GM21786 (cell line): ENCODE results near the gene USP48.
"Not testable (repeated sequence)": the region's sequence is repeated elsewhere in the genome, so short reads cannot be mapped to it uniquely, and the experiment has no call there.

ENCODE experiments used
- ATAC-seq: cut with Tn5 transposase; IDR thresholded peaks from one replicate; pipeline ENCODE4 v1.9.1; 2021; ENCODE audit not compliant: unreplicated experiment

Gene USP48

DNA sequence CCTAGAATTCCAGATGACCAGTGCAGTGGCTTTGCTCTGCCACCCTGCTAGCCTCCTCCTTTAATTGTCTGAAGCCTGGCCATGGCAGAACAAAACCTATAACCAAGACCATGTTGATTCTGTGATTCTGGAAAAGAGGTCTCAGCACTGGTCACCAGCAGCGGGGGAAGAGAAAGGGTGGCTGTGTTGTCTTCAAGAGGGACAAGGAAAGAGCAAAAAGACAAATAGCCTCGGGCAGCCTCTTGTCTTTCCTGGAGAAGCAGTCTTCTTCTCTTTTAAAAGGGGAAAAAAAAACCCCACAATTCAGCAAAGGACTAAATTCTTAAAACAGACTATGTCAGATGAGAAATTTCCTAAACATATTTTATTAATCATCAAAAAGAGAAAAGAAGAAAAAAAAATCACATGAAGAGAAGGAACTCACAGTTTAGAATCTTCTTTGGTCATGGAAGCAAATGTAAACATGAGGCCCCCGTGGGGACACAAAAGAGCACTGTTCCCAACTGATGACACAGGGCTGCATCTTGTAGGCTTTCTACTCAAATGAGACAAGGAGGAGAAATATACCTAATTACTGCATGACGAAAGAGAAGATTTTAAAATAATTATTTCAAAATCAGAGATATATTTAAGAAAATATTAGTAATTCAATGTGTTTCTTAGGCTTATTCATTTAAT is 77.5 kb downstream of the USP48 start:
- ATAC-seq: no peak

GRCh38 chr1:21704145-21704544 is 78.8 kb downstream of the USP48 start:
- ATAC-seq: no peak

GRCh38 chr1:21703318-21703963 is 79.5 kb downstream of the USP48 start:
- no peak for ATAC-seq

DNA sequence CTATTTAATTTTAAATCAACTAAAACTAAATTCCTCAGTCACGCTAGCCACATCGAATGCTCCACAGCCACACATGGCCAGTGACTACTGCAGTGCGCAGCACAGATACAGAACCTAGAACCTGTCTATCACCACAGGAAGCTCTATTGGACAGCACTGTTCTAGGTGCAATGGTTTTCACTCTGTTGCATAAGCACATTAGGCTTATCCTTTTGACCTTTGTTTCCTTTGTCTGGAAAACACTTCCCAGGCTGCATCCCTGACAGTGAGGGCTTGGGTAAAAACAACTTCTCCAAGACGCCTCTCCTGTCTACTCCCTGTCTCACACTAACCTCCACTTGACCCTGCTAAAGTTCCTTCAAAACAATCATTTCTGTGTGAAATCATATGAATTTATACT is 80.2 kb downstream of the USP48 start:
- no peak for ATAC-seq

GRCh38 chr1:21701401-21701800 is 81.5 kb downstream of the USP48 start:
- no peak for ATAC-seq

- ATAC-seq: no peak
These were observed 82.9 kb downstream of the USP48 start for GRCh38 chr1:21700094-21700493.

- ATAC-seq: no peak
These were observed 86.0 kb downstream of the USP48 start for GRCh38 chr1:21696931-21697330.

- ATAC-seq: no peak
These were observed 89.2 kb downstream of the USP48 start for GRCh38 chr1:21693732-21694131.

GRCh38 chr1:21691739-21692138 is 91.2 kb downstream of the USP48 start:
- no peak for ATAC-seq

GRCh38 chr1:21689661-21690372 is 93.1 kb downstream of the USP48 start:
- no peak for ATAC-seq

- ATAC-seq: no peak
These were observed 95.8 kb downstream of the USP48 start for GRCh38 chr1:21687081-21687529.

DNA sequence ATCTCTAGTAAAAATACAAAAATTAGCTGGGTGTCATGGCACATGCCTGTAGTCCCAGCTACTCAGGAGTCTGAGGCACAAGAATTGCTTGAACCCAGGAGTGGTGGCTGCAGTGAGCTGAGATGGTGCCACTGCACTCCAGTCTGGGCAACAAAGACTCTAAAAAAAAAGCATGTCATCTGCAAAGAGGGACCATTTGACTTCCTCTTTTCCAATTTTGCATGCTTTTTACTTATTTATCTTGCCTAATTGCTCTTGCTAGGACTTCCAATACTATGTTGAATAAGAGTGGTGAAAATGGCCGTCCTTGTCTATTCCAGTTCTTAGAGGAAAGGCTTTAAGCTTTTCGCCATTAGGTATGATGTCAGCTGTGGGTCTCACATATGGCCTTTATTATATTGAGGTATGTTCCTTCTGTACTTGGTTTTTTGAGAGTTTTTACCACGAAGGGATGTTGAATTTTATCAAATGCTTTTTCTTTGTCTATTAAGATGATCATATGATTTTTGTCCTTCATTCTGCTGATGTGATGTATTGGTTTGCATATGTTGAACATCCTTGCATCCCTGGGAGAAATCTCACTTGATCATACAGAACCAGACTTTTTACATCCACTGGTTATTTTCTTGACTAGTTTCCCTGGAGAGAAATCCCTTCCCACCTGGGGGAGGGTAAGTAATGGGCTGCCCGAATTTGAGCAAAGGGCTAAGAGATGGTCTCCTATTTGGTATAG is 96.8 kb downstream of the USP48 start:
- ATAC-seq: no peak

DNA sequence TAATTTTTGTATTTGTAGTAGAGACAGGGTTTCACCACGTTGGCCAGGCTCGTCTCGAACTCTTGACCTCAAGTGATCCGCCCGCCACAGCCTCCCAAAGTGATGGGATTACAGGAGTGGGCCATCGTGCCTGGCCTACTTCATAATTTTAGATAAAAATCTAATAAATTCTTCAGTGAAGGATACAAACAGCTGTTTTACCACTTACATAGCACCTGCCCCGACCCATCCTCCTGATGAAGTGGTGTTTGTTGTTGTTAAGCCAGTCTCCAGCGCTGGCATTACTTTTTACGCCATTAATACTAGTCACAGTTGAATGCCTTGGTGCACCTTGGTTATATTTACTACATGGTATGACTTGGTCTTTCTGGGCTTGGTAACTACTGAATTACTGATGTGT is 101.5 kb downstream of the USP48 start:
- no peak for ATAC-seq

DNA sequence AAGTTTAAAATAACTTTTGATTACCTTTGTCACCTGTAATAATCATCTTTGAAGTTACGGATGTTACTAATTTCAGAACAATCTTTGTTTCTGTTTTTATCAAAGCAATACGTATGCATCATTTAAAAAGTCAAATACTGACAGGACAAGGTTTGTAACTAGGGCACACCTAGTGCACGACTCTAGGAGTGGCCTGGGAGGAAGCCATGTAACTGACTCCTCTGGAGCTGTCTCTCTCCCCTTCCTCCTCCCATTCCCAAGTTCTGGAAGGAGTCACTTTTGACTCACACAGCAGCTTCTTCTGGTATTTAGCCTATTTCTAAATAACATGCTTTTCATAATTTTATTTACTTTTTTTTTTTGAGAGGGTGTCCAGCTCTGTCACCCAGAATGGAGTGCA is 102.0 kb downstream of the USP48 start:
- ATAC-seq: no peak

GRCh38 chr1:21680381-21680780 is 102.6 kb downstream of the USP48 start:
- no peak for ATAC-seq

DNA sequence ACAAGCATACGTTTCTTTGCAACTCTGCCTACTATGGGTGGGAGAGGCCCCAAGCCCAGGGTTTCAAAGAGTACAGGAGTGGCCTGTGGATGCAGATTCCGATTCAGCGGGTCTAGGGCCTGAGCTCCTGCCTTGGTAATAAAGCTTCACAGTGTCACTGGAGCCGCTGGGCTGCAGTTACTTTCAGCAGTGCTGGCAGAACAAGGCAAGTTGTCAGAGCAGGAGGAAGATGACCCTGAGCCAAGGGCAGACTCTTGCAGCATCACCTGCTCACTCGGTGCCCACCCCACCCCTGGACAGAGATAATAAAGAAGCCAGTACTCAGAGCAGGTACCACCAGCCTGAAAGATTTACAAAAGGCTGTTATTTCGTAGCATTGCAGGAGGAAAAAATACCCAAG is 105.8 kb downstream of the USP48 start:
- no peak for ATAC-seq

DNA sequence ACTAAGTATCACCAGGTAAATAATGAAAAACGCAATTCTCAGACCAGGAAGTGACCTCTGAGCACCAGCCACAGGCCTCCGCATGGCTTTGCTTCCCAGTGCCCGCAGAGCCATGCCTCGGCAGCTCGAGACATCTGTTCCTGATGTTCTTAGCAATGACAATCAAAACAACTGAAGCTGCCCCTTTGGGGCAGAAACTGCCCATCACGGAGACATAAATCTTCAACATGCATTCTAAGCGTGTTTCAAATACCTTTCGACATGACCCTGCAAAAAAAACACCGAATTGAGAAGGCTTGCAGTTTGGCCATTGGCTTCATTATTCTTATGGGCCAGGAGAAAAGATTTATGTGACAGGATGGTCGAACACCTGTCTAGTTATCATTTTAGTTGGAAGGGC is 108.0 kb downstream of the USP48 start:
- ATAC-seq: no peak

GRCh38 chr1:21673853-21674252 is 109.1 kb downstream of the USP48 start:
- ATAC-seq: not testable (repeated sequence)

GRCh38 chr1:21673277-21673780 is 109.6 kb downstream of the USP48 start:
- no peak for ATAC-seq

- ATAC-seq: no peak
These were observed 110.3 kb downstream of the USP48 start for GRCh38 chr1:21672478-21673276.
